ENCODE measurements around the gene INCENP.
"Not testable (repeated sequence)": the region's sequence is repeated elsewhere in the genome, so short reads cannot be mapped to it uniquely, and the experiment has no call there.

INCENP gene

DNA sequence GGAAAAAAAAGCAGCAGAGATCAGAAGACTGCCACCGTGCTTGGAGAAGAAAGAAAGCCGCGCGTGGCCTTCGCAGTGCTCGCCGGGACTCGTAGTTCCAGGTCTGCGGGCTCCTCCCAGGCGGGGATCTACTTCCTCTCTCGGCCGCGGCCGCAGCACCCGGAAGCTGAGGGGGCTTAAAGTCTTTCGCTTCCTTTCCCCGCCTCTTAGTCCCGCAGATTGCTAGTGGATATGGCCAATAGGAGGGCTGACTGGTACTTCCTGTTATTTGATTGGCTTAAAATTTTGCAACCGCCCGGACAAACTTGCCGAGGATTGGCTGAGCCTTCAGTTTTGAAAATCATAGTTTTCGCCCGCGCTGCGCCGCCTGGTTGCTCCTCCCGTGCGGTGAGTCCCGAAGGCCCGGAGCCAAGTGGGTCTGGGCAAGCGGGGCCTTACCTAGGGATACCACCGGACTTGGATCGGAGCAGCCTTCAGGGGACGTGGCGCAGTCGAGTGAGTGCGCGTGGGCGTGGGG lies at the start of gene INCENP:
TSS of gene INCENP (plus strand) at position 343 of the 517 bp plus-strand sequence. CDS start 4,151 bp downstream, outside the sequence.
- DNase-seq: peak; percentile 95

DNA sequence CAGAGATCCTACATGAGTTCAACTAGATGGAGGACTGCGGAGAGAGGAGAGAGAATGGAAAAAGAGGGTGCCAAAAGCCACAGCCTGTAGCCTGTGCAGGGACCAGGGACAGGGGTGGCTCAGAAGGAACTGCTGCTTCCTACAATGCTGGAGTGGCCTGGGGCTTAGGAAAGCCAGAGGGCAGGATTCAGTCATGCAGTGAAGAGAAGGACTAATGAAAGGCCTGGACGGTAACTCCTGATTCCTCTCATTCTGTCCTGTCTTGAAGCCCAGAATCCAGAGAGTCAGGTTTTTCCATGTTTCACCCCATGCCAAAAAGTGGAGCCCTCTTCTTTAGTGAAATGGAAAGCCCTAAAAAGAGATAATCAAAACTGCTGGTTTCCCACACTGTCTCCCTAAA lies 48.4 kb upstream of the INCENP start:
- DNase-seq: no peak

DNA sequence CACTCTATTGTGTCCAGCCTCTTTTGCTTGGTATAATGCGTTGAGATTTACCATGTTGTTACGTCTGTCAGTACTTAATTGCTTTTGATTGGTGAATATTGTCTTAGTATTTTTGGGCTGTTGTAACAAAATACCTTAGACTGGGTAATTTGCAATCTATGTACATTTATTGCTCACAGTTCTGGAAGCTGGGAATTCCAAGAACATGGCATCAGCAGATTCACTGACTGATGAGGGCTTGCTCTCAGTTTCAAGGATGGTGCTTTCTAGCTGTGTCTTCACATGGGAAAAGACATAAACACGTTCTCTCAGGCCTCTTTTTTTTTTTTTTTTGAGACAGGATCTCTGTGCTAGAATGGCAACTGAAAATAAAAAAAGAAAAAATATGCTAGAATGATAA lies 46.7 kb upstream of the INCENP start:
- no peak for DNase-seq

DNA sequence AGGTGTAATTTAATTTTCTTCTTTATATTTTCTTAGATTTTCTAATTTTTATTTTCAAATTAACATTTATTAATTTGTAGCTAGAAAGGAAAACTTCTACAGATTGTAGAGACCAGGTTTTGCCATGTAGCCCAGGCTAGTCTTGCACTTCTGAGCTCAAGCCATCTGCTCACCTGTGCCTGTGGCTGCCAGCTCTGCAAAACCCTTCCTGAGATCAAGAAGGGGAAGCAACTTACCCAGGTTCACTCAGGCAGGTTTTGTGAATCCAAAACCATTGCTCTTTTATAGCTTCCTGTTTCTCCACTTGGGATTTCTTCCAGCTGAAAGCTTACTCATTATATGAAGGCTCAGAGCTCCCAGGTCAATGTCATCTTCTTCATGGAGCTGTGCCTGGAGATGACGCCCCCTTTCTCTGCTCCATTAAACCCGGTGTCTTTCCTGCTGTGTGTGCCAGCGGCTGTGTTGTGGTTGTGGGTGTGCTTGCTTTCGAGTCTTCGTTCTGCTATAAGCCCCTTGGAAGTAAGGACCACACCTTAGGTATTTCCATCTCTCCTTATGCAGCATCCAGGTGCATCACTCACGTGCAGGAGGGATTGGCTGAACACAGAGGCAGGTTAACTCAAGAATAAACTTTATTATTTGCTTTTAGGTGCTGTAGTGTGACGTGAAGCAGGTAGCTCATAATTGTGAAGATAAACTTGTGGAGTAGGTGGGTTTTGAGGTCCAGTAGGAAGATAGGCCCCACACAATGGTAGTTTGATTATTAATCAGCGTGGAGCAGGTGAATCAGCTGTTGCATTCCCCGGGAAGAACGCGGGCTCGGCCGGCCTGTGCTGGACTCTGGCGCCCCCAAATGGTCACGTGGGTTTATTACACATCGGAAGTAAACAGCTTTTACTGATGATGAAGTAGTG lies 42.2 kb upstream of the INCENP start:
- peak; percentile 13 for DNase-seq

DNA sequence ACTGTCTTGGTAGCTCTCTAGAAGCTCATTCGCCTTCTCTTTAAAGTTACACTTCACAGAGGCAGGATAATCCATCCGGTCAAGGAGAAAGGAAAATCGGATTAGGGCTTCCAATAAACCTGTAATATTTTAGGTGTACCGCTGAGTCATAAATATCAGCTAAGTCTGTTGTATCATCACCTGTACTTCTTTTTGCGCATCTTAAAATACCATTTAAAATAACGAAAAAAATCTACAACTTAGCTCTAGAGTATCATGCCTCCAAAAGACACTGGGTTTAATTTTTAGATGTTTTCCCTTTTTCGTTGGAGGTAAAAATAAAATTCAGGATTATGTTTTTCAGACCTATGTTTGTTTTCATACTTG lies 41.5 kb upstream of the INCENP start:
- DNase-seq: no peak

DNA sequence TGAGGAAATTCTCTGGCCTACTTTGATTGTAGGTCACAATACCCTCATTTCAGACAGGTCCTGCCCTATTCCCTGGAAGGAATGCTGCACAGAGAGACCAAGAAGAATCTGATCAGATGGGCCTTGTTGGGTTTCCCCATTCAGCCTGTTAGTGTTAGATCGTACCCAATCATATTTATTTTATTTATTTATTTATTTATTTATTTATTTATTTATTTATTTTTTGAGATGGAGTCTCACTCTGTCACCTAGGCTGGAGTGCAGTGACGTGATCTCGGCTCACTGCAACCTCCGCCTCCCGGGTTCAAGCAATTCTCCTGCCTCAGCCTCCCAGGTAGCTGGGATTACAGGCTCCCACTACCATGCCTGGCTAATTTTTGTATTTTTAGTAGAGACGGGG lies 39.0 kb upstream of the INCENP start:
- not testable (repeated sequence) for DNase-seq

DNA sequence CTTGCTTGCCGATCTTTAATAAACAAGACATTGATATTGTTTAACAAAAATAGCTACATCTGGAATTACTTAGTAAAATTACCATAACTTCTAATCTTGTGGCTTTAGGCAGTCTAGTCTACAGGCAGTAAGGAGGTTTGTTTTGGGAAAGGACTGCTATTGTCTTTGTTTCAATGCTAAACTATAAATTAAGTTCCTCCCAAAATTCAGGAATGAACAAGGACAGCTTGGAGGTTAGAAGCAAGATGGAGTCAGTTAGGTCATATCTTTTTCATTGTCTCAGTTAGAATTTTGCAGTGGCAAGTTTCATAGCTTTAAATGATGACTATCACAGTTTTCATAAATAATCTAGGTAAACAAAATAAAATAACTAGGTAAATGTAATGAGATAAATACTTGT lies 36.1 kb upstream of the INCENP start:
- DNase-seq: no peak

DNA sequence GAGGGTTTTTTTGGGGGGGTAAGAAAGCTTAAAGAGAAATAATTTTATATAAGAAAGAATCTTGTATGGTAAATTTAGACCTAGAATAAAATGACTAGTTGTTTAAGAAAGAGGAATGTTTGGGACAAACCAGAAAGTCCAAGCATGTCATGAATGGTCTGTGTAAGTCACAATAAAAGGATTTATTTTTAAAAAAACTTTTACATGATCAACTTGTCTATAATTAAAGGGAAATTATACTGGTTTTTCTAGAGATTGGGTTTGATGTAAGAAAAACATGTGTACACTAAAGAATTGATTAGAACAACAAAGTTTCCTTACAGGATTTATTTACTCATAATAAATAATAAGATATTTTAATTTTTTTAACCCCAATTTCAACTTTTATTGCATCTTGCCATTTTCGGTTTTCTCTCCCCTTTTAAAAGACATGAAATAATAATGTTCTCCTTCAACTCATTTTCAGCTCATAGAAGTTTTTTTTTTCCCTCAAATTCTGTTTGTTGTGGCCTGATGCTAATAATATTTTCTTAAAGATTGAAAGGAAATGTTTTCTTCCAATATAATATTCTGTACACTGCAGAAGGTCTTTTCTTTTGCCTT lies 35.4 kb upstream of the INCENP start:
- DNase-seq: no peak

DNA sequence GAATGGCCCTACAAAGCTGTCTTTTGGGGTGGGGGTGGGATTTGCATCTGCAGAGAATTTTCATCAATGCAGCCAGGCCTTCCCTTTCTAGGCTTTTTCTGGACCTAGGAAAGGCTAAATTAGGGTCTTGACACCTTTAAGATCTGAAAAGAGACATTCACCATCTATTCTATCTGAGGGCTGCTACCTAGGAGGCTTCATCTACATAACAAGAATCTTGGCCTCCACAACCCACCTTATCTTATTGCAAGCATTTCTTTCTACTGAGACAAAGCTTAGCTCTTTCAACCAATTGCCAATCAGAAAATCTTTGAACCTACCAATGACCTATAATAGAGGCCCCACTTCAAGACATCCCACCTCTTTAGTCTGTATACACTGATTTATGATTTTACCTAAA lies 20.7 kb upstream of the INCENP start:
- DNase-seq: no peak

DNA sequence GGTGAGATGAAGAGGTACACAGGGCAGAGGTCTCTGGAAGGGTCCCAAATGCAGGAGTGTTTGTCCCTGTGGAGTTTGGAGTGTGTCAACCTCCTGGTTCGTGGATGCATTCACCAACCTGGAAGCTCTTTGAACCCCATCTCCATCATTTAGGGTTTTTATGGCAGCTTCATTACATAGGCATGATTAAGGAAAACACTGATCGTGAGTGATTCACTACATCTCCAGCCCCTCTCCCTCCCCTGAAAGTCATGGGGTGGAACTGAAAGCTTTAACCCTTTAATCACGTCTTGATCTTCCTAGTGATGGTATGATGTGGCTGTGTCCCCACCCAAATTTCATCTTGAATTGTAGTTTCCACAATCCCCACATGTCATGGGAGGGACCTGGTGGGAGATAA lies 19.8 kb upstream of the INCENP start:
- no peak for DNase-seq

DNA sequence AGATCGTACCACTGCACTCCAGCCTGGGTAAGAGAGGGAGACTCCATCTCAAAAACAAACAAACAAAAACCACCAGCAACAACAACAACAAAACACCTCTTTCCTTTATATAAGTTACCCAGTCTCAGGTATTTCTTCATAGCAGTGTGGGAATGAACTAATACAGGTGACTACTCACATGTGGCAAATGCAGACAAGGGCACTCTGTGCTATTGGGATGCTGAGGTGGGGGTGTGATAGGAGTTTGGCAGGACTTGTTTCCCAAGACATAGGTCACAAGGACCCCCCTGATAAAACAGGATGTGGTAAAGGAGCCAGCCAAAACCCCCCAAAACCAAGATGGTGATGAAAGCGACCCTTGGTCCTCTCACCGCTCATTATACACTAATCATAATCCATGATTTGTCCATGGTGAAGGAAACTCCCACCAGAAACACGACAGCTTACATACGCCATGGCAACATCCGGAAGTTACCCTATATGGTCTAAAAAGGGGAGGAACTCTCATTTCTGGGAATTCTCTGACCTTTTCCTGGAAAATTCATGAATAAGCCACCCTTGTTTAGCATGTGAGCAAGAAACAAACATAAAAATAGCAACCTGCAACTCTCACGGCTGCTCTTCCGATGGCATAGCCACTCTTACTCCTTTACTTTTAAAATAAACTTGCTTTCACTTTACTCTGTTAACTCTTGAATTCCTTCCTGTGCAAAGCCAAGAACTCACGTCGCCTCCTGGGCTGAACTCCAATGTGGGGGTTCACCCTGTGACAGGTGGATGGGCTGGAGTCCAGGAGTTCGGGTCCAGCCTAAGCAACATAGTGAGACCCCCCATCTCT lies 18.8 kb upstream of the INCENP start:
- no peak for DNase-seq

DNA sequence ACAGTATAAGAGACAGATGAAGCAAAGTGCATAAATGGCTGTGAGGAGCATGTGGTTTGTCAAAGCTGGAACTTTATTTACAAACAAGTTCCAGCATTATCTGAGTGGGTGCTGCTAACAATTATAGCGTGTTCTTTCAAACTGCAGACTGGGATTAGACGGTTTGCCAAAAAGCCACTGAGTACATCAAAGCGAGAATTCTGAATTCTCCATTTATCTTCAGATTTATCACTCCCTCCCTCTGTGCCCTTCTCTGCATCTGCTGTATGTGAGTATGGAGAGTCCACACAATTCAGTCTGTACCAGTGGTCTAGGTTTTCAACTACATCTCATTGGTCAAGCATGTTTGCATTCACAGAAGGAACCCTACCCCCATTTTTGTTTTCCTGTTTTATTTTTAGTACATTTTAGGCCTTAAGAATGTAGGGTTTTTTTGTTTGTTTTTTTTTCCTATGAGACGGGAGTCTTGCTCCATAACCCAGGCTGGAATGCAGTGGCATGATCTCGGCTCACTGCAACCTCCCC lies 18.1 kb upstream of the INCENP start:
- no peak for DNase-seq

DNA sequence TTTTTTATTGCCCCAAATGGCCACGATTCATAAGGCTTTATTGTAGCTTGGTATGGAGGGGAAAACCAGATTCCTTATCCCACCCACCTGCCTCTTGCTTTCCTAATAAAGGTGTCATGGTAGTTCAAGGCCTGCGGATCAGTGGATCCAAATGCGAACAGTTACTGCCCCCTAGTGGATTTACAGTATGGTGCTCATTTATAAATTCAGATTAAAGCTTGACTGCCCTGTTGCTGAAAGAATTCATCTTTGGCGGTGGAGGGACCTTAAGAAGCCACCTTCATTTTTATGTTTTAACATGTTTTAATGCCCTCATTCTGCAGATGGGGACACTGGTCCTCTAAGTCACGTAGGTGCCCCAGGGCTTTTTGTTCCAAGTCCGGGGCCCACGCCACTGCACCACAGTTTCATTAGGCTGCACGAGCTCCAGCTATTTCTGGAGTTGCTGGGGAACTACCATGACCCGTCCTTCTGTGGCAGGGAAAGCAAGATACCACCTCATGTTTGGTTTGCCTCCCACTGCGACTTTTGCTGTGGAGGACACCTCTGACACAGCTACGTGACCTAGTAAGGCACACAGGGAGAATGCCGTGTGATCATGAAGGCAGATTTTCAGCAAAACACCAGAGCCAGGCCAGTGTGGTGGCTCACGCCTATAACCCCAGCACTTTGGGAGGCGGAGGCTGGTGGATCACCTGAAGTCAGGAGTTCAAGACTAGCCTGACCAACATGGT lies 15.6 kb upstream of the INCENP start:
- DNase-seq: peak; percentile 40

DNA sequence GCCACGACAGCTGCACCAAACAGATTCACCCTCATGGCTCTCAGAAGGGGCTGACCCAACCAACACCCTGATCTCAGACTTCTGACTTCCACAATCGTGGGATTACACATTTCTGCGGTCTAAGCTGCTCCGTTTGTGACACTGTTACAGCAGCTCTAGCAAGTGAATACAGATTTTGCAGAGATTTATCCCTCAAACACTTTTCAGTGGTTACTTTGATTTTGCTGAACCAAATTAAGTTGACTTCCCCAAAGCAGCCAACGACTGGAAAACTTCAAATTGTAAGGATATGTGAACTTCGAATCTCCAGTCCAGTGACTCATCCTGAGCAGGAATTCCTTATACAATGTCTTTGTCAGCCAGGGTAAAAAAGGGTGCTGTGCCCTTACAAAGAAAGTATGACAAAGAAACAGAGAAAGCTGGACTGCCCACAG lies 14.8 kb upstream of the INCENP start:
- no peak for DNase-seq

DNA sequence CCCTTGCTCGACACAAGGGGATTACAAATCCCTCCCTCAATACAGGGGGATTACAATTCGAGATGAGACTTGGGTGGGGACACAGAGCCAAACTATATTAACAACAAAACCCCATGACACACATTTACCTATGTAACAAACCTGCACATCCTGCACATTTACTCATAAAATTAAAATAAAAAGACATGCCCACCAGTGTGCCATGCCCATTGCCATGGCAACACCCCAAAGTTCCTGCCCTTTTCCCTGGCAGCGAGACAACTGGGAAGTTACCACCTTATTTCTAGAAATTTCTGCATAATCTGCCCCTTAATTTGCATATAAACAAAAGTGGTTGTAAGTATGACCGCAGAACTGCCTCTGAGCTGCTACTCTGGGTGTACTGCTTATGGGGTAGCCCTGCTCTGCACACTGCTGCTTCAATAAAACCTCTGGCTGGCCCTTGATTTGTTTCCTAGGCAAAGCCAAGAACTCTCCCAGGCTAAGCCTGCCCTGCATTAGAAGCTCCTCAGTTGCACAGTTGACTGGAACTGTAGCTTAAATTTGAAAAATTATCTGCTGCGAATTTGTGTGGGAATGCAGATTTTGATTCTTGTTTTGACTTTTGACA lies 8.6 kb upstream of the INCENP start:
- no peak for DNase-seq

DNA sequence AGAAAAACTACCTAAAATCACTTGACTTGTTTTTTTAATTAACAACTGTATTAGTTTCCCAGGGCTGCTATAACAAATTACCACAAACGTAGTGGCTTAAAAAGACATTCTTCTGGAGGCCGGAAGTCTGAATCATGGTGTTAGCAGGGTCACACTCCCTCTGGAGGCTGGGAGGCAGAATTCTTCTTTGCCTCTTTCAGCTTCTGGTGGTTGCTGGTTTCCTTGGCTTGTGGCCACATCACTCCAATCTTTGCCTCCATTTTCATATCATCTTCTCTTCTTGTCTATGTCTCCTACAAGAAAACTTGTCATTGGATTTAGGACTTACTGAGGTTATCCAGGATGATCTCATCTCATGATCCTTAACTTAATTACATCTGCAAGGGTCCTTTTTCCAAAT lies 7.4 kb upstream of the INCENP start:
- no peak for DNase-seq

DNA sequence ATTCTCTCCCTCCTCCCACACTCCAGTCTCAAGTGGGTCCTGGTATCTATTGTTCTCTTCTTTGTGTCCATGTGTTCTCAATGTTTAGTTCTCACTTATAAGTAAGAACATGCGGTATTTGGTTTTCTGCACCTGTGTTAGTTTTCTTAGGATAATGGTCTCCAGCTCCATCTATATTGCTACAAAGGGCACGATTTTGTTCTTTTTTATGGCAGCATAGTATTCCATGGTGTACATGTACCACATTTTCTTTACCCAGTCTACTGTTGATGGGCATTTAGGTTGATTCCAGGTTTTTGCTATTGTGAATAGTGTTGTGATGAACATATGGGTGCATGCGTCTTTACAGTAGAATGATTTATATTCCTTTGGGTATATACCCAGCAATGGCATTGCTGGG lies 4.2 kb upstream of the INCENP start:
- DNase-seq: no peak

DNA sequence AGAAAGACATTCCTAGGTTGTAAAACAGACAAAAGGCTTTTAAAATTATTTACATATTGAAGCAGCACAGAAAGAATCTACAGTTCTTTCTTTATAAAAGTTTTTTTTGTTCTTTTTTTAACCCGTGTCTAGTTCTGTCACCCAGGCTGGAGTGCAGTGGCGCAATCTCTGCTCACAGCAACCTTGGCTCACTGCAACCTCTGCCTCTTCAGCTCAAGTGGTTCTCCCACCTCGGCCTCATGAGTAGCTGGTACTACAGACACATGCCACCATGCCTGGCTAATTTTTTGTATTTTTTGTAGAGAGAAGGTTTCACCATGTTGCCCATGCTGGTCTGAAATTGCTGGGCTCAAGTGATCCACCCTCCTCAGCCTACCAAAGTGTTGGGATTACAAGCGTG lies 3.8 kb upstream of the INCENP start:
- no peak for DNase-seq

DNA sequence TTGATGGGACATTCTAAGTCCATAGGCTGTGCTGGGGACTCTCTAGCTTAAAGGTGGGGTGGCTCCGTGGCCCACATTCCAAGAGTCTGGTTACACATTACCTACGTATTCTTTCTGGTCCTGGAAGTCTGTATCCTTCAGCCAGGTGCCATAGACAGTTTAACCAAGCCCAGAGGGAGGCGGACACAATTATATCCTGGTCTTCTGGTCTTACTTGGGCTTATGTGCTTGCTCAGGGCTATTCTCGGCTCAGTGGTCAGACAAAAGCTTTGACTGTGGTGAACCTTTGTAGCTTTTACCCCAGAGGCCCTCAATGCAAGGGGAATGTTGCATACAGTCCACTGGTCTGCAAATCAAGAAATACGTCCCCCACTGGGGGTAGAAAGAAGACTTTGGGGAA lies 3.4 kb upstream of the INCENP start:
- DNase-seq: no peak

DNA sequence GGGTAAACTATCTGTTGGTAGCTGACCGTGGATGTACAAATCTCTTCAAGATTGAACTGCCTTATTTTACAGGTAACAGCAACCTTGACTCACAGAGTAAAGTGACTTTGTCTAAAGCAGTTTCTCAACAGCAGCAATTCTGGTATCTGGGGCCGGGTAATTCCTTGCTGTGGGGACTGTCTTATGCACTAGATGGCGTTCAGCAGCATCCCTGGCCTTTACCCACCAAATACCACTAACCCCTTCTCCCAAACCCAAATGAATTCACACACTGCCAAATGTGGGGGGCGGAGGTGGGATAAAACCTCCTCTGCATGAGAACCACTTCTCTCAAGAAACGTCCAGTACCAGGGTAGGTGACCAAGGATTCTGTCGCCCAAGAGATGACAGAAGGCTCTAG lies 1.7 kb upstream of the INCENP start:
- no peak for DNase-seq

DNA sequence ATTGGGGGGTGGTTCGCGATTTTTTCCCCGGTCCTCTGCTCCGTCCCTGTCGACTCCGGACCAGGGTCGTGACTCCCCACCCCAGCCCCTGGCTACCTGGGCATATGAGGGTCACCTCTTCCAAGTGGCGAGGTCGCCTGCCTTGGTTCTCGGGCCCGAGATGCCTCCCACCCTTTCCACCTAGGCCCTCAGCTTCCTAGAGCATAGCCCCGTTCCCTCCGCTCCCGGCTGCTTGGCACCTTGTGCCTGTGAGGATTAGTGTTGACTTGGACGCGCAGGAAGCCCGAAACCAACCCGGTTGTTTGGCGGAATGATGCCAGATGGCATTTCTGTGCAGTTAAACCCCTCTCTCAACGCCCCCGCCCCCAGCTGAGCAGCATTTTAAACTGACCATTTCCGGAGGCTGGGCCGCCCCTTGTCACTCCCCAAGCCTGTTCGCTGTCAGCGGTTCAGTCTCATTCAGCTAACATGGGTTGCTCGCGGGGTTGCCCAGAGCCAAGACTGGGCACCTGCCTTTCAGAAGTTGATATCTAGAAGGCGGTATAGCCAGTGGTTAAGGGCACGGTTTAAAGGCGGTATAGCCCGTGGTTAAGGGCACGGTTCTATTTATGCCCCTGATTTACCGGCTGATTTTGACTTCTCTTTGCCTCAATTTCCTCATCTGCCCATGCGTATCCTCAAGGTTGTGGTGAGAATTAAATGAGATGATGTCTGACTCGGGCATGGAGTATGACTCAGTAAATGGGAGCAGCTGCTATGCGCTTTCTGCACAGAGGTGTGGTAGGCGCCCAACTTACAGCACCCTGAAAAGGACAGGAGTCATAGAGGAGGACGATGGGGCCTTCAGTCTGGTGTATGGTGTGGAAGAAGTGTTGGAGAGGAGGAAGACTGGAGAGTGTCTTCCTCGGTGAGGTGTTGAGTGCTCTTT lies 639 bp downstream of the INCENP start:
- DNase-seq: no peak

Measured in NCI-H510A (cell line).